ENCODE measurements around the gene INPP5A.
"Not testable (repeated sequence)": the region's sequence is repeated elsewhere in the genome, so short reads cannot be mapped to it uniquely, and the experiment has no call there.

Gene INPP5A

DNA sequence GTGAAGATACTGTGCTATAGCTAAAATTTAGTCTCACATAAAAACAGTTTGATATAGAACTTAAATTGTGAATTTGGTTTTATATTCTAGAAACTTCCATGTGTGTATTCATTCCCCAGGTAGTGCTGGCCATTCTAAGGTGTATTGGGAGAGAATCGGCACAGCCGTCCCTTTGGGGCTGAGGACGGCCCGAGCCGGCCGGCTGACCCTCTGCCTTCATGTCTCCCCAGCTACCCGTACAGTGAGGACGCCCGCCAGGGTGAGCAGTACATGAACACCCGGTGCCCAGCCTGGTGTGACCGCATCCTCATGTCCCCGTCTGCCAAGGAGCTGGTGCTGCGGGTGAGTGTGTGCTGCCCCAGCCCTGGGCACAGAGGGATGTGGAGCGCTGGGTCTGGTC lies 239.9 kb downstream of the INPP5A start:
- no peak for DNase-seq

DNA sequence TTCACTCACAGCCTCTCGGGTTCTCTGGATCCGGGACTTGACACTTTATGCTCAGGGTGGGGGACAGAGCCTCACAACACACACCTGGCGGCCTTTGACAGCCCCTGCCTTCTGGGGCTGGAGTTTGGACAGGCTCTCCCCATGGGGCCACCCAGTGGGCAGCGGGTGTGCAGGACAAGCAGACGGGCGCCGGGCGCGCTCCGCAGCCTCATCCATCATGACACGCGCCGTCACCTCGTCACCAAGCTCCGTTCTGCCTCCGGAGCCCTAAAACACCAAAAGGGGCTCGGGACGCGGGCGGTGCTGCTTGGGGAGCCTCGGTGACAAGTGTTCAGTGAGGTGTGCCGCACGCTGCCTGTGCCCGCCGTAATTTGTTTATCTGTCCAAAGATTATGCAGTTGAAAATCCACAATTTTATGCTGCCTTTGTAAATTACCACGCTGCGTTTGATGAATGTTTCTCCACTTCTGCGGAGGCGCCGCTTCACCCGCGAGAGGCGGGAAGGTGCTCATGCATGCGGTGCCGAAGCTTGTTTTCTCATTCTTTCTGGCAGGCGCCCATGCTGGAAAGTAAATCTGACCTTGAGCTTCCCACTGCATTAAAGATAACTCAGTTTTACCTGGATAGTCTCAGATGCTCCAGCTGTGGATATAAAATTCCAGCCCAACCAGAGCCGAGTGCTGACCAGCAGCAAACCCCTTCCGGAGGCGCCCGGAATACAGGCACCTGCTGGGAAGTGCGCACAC lies 242.1 kb downstream of the INPP5A start:
- DNase-seq = no peak

DNA sequence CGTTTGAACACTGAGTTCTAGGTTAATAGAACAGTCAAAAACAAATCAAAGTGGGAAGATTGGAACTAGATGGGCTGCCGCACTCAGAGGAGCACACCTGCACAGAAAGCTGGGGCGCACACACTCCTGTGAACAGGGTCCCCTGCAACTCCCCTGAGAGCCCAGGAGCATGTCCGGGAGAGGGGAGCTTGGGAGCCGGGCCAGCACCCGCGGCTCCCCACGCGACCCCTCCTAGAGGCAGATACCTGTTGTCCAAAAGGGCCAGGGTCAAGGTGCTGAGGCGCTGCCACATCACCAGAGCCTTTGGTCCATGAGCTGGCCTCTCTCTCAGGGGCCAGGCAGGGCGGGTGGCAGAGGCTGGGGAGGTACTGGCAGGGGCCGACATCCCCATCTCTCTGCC lies 242.8 kb downstream of the INPP5A start:
- no peak for DNase-seq

DNA sequence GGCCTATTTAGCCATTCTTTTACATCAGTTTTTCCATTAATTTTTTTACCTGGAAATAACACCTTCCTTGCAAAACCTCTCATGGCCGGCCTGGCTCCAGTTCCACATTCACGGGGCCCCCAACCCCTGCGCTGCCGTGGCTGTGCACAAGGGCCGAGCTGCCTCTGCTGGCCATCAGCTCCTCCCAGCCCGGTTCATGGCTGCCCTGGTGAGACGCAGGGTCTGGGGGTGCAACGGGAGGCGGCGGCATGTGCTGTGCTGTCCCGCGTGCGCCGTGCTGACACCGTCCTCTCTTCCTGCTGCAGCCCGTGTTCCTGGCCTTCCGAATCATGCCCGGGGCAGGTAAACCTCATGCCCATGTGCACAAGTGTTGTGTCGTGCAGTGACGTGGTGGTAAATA lies 244.0 kb downstream of the INPP5A start:
- no peak for DNase-seq

DNA sequence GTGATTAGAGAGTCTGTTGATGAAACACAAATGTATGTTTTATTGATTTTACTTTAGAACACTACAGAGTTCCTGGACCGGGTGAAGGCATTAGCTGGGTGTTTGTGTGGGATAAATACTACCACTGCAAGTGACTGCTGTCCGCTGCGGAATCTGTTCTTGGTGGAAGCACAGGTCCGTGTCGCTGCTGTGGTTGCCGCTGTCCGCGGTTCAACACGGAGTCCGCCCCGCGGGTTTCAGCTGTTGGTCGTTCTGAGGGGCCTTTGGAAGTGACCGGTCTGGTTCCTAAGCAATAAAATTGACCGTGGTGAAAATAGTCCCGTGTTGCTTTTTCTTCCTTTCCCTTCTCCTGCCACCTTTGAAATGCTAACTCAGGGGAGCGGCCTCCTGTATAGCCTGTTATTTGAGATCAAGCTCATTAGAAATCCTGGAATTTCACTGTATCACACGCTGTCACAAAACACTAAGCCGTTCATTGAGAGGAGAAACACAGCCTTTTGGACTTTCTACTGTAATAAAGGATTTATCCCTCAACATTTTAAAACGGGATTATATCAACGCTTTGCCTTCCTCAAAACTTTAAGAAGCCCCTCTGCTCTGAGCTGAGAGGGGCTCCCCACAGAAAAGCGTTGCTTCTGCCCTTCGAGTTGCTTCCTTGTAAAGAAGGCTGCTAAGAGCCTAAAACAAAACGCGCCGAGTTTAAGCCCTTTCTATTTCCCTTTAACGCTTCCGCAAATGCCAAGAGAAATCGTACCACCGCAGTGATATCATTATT lies 245.8 kb downstream of the INPP5A start:
- DNase-seq = no peak

DNA sequence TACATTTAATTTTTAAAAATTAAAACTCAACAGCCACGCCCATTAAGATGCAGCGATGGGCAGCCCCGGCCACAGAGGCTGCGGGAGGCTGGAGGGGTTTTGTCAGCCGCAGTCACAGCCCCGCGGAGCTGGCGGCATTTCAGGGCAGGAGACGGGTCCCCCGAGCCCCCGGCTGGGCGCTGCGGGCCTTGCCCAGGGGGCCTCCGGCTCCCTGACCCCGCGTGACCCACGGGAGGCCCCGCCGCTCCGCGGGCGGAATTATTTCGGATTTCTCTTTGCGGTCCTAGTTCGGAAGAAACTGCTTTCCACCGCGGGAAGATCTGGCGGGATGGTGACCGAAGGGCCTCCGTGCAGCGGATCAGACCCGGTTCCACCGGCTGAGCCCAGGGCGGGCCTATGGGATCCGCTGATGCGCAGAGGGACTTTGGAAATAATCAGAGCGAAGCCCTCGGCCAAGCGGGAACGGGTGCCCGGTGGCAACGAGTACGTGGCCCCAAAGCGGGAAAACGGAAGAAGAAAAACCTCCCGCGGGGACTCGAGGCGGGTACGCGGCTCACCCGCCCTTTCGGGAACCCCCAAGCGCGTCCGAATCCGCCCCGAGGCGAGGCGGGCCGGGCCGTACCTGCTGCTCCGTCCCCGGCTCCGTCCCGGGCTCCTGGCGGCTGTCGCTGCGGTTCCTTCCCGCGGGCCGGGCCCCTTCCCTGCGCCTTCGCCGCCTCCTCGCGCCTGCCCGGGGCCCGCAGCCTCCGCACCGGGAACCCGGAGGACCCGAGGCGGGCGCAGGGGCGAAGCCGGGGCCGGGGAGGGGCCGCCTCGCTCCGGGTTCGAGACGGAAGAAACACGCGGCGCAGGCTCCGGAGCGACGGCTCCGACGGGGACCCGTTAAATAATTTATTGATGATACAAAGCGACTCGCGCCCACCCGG lies 246.6 kb downstream of the INPP5A start:
- no peak for DNase-seq

DNA sequence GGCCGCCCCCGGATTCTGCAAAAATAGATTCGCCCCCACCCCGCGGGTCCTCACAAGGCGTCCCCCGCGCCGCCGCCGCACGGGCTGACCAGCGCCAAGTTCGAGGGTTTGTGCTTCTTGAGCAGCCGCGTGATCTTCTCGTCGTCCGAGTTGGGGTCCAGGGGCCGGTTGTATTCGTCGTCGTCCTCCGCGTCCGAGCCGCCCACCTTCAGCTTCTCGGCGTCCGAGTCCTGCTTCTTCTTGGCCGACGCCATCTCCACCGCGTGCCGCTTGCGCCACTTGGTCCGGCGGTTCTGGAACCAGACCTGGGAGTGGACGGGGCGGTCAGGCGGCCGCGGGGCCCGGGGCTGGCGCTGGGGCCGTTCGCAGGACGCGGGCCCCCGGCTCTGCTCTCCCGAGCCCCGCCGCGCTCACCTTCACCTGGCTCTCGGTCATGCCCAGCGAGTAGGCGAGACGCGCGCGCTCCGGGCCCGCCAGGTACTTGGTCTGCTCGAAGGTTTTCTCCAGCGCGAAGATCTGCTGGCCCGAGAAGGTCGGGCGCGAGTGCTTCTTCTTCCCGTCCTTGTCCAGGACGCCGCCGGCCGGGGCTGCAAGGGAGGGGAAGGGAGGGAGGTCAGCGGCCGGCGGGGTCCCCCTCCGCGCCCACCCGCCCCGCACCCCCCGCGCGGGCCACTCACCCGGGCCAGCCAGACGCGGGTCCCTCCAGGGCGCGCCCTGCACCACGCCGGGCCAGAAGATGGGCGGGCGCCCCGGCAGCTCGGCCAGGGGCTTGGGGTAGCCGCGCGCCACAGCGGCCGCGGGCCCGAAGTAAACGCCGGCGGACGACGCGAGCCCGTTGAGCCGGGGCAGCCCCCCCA lies 247.5 kb downstream of the INPP5A start:
- no peak for DNase-seq

DNA sequence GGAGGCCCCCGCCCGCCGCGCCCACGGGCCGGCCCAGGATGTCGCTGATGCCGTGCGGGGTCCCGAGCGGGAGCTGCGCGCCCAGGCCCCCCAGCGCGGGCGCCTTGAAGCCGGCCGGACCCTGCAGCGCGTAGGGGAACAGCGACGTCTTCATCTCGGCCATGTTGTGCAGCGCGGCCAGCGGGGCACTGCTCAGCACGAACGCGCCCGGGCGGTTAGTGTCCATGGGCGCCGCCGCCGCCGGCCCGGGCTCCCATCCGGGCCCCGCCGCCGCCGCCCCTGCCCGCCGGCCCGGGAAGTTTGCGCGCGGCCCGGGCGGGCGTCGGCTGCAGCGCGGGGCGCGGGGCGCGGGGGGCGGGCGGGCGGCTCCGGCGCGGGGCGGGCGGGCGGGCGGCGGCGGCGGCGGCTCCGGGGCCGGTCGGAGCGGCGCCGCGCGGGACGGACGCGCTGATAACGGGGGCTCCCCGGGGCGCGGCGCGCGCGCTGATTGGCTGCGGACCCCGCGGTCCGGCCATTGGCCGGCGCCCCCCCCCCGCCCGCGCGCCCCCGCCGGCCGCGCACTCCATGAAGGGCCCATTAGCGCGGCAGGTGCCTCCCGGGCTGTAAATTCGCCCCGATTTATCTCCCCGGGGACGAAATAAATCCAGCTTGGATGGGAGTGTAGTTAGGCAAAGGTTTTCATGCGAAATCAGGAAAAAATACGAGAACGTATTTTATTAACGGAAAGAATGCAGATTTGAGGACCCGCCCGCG lies 248.3 kb downstream of the INPP5A start, which contains the start of gene NKX6-2:
NKX6-2 (minus strand) TSS at position 425 of the 753 bp plus-strand sequence; CDS start at position 226, 199 bp downstream.
- no peak for DNase-seq

DNA sequence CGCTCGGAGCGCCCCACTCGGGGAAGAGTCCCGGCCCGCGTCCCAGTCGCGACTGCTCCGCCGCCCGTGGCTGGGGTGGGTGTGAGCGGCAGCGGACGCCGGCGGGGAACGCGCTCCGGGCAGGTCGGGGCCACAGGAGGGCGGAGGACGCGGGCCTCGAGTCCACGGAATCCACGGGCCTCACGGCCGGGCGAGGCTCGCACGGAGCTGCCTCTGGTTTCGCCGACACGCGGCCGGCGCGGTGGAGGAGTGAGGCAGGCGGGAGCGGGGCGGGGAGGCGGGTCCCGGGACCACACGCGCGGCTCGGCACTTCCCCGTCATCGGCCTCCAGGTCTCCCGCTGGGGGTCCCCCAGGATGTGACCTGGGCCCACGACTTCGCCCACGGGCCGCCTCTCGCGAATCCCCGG lies 248.9 kb downstream of the INPP5A start:
- DNase-seq = no peak

DNA sequence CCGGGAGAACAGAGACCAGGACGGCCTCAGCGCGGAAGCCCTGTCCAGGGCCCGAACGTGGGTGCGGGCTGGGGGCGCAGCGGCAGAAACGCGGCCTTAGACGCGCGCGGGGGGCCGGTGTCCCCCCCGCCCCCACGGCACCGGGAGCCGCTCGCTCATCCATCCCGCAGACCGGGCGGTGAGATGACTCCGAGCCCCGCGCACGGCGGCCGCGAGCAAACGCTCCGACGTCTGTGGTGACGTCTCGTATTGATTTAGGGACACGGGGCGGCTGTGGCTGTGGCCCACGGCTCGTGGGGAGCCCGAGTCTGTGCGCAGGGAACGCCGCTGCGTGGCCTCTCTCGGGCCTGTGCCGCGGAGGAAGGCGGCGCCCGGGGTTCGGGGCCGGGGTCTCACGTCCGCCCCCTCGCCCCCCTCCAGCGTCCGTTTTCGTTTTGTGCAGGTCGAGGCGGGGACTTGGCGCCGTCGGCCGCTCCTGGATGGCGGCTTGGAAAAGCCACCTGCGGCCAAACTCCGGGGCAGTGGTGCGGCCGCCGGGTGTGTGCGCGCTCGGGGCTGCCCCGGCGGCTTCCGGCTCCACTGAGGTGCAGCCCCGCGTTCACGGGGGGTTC lies 249.4 kb downstream of the INPP5A start:
- no peak for DNase-seq

DNA sequence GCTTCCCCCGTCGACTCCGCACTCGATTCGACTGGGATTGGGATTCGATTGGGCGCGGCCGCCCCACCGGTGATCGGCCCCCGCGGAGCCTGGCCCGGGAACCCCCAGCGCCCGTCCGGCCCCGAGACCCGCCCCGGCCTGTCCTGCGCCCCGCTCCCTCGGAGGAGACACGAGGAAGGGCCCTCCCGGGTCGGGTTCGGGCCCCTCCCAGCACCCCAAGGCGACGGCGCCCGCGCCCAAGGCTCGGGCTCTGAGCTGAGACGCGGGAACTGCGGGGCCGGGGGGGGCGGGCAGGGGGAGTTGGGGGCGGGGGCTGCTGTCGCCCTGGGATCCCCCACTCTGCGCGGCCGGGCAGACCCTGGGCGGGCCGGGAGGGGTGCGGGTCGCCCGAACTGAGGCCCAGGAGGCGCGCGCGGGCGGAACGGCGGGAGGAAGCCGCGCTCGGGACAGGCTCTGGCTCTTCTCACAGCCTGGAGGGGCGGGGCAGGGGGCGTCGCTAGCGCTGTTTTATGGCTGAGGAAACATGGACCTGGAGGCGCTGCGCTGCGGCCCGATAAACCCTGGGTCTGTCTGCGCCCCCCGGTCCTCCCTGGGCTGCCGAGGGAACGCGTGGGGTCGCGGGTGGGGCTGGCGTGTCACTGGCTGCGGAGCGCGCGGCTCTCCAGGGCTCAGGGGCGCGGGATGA lies 250.1 kb downstream of the INPP5A start:
- no peak for DNase-seq

DNA sequence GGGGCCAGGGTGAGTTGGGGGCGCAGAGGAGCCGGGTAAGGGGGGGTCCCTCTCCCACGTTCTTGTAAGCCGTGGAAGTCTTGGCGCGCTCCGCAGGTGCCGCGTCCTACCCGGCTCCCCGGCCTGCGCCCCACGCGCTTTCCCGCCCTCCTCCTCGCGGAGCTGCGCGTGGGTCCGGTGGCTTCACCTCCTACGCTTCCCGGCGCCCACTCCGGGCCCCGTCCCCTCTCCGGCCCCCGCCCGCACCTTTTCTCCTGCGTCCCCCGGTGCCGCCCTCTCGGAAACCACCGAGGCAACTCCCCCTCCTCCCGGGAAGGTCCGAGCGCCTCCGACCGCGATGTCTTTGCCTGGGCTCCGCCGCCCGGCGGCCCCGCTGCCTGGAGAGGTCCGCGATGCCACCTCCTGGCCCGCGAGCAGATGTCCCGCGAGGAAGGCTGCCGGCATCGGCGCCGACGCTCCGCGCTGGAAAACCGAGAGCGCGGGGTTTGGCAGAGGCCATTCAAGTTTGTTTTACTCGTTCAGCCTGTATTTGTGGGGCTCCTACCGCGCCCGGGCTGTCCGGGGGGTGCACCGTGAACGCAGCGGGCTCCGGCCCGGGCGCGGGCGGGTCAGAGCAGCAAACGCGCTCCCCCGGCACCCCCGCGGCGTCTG lies 250.7 kb downstream of the INPP5A start:
- no peak for DNase-seq

DNA sequence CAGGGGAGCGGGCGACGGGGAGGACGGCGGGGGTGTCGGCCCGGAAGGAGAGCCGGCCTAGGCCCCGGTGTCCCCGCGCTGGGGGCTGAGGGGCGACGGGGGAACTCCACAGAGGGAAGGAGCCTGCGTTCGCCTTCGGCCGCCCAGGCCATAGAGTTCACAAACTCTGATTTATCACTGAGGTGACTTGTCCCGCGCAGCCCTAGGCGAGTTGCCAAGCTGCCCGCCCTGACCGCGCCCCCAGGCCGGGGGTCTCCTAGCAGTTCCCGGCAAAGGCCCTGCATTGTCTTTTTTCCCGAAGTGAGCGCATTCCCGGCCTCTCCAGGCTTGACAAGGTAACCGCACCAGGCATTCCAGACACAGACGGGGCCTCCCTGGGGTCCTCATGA lies 251.2 kb downstream of the INPP5A start:
- DNase-seq = no peak

DNA sequence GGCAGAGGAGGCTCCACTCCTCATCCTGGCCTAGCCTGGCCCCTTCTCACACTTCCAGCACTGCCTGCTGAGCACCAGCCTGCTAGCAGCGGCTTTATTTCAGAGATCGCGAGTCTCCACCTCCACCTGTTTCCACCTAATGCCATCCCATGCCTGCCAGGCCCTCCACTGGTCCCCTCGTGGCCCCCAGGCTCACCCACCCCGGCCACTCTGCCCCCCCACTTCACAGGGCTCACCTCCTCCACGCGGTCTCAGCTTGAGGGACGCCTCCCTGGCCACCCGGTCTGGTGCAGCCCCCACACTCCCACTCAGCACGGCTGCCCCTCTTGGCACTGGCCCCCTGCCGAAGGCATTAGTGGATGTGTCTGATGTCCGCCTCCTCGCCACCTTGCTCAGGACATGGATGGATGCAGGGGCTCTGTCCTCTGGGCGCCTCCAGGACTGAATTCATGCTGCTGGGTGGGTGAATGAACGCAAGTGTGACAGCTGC lies 252.1 kb downstream of the INPP5A start:
- no peak for DNase-seq

DNA sequence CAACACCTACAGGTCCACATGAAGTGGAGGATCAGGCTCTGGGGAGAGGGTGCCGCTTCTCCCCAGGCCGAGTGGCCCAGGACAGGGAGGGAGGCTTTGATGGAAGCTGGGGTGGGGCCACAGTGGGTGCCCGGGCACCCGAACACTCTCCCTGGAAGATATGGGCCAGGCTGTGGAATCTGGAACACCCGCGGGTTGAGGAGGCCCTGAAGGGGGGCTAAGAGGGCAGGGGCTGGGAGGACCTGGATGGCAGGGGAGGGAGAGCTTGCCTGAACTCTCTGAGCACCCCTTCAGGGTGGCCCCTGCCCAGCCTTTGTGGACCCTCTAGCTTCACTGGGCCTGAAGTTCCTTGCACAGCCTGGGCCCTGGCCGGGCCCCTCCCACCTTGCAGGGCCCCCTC lies 252.9 kb downstream of the INPP5A start:
- DNase-seq = no peak

DNA sequence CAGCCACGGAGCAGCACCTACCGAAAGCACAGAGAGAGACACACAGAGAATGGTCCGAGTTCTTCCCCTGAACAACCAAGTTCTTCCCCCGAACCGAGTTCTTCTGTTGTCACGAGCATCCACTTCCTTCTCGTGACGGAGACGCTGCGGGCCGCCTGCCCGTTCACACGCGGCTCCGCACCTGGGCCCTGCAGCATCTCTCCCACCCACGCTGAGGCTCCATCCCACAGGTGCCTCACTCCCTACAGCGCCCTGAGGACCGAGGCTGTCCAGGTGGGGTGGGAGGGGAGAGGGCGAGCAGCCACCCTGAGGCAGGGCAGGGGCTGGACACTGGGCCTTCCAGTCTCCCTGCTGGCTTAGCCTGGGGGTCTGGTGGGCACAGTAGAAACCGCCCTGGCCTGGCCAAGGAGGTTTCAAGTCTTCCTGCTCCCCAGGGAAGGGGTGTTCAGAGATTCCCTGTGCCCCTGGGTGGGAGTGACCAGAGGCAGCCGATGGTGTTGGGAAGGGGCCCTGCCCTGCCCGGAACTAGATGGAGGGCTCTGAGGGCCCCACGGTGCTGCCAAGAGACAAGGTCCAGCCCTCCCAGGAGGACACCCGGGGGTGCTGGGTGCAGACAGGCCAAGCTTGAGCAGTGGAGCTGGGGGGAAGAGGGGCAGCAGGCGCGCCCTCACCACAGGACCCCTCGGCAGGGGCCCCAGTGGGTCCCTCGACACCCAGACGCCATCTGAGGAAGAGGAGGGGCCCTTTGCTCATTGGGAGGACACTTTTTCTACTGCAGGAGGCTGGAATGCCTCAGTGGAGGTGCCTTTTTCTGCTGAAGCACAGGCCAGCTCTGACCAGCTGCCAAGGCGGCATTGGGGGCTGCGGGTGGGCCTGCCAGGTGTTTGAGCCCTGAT lies 253.6 kb downstream of the INPP5A start:
- DNase-seq = no peak

DNA sequence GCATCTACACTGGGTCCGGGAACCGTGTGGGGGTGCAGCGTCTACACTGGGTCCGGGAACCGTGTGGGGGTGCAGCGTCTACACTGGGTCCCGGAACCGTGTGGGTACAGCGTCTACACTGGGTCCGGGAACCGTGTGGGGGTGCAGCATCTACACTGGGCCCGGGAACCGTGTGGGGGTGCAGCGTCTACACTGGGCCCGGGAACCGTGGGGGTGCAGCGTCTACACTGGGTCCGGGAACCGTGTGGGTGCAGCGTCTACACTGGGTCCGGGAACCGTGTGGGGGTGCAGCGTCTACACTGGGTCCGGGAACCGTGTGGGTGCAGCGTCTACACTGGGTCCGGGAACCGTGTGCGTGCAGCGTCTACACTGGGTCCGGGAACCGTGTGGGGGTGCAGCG lies 254.5 kb downstream of the INPP5A start:
- DNase-seq = not testable (repeated sequence)

DNA sequence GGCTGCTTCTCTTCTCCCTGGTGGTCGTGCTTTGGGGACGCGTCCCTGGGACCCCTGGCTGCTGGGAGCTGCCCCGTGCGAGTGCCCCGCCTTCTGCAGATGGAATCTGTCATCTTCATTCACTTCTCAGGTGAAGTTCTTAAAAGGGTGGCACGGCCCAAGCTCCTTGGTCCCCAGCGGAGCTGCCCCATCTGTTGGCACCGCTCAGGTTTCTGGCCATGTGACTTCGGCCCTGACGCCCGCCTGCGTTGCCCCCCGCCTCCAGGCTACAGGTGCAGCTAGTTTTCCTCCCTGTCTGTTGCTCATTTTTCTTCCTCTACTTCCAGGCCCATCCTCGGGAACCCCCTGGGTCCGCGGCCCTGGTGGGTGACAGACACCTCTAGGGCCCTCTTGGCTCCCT lies 255.2 kb downstream of the INPP5A start:
- DNase-seq = no peak

DNA sequence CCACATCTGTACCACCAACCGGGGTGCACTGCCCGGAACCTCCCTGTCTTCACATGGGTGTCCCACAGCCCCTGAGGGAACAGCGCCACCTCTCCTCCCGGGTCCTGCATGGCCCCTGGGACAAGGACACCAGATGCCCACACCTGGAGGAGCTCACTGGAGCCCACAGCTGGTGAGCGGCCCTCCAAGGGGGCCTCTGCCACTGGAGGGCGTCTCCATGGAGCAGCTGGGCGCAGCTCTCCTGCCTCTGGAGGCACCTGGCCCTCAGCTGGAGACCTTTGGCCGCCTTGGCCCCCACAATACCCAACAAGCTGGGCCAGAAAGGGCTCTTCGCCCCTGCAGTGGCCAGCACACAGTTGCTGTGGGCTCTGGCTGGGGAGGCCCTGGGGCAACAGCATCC lies 255.6 kb downstream of the INPP5A start:
- no peak for DNase-seq
